Muscle of back (tissue), 11 donors: Measurements from ENCODE around the gene ALKBH4. TPM values are rescaled to one million over a fixed set of nuclear protein-coding genes. Genes with fewer than 3 reads are reported as not detected.
"Not testable (repeated sequence)": the region's sequence is repeated elsewhere in the genome, so short reads cannot be mapped to it uniquely, and the experiment has no call there.

ENCODE experiments used
- DNase-seq, 3 donors: peaks; one replicate each; pipeline versions ENCODE4 v3.0.0 to v3.0.0-alpha.2; 2013
- polyA plus RNA-seq, 10 donors: library from polyadenylated mRNA; unstranded; fragments of 120-200 nt; gene quantifications; one replicate each; pipeline ENCODE4 v1.2.1, GENCODE V29; 2013; ENCODE audit not compliant: insufficient read length in 10 of 10

Gene ALKBH4
- polyA plus RNA-seq, 10 donors: 5.6 to 9.4 (median 7.5) TPM

DNA sequence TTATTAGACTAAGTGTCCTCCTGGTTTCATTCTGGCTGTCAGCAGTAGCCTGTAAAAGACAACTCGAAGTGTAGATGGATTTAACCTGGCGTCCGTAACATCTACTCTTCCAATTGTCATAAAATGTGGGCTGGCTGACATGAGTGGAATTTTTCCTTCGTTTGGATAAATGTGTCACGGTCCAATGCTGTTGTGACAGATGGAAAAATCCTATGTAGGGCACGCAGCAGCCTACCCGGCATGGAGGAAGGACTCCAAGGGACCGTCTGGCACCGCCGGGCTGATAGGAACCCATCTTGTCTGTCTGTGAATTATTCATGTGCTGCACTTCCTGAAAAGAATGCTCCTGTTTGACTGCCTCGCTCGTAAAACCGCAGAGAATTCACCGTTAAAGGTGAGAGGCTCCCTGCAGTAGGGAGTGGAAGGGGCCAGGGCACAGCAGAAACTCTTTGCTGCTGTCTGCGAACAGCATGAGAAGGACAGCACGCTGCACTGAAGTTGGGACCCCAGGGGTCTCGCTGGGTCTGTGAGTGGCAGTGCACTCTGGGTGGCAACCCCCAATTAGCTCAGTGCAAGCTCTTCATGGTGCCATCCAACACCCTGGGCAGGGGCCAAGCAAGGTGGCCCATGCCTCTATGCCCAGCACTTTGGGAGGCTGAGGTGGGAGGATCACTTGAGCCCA is 32.9 kb downstream of the ALKBH4 start:
- DNase-seq: peak in 1 of 3 donors; percentile 54

DNA sequence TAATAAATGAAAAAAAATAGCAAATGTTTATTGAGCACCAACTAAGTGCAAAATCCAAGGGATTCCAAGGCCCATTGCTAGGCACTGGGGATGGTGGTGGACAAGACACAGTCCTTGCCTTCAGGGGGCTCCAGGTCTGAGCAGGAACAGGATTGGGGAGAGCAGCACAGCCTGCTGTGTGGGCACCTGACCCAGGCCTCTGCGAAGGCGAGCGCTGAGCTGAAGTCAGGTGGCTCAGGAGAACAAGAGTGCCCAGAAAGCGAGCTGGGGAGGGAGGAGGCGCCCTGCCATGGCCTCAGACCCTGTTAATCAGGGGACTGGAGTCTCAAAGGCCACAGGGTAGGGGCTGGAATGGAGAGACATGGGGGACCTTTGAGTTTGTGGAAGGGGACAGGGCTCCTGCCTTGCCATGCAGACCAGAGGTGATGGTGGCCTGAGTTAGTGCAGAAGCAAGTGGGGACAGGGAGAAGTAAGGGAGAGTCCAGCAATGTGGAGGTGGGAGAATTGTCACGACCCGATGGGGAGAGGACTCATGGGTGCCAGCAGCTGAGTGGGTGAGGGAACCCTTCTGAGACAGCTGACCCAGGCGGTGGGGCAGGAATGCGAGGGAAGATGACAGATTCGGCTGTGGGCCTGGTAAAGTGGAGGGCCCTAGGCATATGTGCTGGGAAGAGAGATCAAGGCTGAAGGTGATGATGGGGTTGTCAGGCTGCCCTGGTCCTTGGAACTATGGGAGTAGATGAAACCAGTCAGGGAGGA is 35.3 kb downstream of the ALKBH4 start:
- DNase-seq: no peak

DNA sequence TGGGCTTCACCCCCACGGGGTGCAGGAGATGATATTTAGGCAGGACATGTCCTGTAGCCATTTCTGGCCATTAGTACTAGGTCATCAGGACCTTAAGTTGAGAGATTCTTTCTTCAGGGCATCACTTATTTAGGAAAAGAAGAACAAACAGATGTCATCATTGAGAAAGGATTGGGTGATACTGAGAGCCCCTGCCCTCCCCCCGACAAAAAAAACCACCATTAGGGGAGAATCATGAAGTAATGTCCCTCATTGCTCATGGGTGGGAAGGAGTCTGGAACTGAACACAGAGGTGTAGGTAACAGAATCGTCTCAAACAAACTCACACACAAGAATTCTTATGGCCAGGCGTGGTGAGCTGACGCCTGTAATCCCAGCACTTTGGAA is 37.7 kb downstream of the ALKBH4 start:
- no peak for DNase-seq

DNA sequence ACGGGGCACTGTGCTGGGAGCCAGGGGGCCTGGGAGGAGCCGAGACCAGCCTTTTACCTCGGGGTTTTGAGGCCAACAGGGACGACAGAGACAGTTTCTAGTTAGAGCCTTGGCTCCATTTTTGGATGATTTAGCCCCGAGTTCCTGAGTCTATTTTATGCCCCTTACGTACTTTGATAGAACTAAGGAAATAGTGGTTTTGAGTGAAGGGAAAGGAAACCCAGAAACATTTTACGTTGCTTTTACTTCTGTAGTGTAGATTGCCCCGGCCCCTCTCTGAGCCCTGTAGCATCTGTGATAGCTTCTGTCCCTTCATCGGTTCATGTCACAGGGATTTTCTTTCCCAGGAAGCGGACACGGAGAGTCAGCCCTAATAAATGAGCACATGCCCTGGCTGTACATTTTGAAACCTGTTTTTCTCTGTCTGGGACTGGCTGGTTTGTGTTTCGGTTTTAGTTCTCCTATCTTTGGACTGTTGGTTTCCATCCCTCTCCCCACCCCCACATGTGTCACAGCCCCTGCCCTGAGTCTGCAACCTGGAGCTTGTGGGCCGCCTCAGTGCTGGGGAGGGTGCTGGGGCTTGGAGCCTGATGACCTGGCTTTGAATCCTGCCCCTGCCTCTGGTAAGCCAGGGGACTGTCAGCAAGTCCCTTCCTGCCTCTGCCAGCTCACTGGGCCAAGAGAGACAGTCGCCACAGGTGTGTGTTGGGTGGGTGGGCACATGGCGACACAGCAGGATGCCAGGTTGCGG is 38.2 kb downstream of the ALKBH4 start:
- DNase-seq: no peak

- DNase-seq: peak in 2 of 3 donors; percentile 27 to 47
Observed at GRCh38 chr7:102425639-102426267, 38.9 kb downstream of the ALKBH4 start.

- DNase-seq: no peak
Observed at GRCh38 chr7:102424787-102425218, 39.9 kb downstream of the ALKBH4 start.

DNA sequence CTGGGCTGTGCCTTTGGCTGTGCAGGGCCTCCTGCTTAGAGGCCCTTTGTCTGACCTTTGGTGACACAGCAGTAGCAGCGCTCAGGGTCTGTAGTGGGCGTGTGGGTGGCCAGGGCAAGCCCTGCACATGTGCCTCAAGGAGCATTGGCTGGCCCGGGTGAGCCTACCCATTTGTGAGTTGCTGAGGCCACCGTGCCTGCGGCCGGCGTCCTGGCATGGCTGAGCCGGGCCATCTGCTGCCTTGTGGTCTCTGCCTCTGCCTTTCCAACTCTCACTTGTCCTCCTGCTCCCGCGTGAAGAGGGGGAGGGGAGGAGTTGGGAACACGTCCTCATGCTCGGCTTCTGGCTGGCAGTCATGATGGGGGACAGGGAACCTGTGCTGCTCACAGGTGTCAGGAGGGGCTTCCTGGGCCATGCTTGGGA is 40.5 kb downstream of the ALKBH4 start:
- DNase-seq: no peak

- DNase-seq: no peak
Observed at GRCh38 chr7:102421706-102422240, 42.9 kb downstream of the ALKBH4 start.

- DNase-seq: no peak
Observed at GRCh38 chr7:102418592-102418991, 46.1 kb downstream of the ALKBH4 start.

DNA sequence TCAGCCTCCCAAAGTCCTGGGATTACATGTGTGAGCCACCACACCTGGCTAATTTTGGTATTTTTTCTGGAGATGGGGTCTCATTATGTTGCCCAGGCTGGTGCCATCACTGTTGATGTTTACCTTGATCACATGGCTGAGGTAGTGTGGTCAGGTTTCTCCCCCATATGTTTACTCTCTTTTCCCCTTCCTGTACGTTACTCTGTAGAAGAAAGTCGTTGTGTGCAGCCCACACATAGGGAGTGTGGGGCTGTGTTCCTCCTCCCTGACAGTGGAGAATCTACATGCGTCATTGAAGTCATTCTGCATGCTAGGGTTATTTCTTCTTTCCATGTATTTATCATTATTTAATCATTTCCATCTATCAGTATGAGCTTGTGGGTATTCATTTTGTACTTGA is 47.6 kb downstream of the ALKBH4 start:
- no peak for DNase-seq

GRCh38 chr7:102416406-102416805 is 48.3 kb downstream of the ALKBH4 start:
- DNase-seq: no peak

GRCh38 chr7:102415685-102416225 is 48.9 kb downstream of the ALKBH4 start:
- no peak for DNase-seq

DNA sequence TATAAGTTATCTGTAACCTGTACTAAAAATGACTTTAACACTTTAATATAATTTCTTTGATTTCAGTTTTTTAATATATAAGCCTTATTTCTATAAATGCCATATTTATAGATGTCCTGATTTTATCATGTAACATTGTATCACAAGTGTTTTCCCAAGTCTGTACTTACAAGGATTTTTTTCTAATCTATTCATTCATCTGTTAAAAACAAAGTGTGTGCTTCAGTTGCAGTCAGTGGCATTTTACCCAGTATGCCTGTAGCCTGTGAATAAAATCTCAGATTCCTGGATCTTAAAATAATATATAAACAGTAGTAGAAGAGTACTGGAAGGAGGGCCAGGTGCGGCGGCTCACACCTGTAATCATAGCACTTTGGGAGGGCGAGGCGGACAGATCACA is 51.1 kb downstream of the ALKBH4 start:
- DNase-seq: no peak

DNA sequence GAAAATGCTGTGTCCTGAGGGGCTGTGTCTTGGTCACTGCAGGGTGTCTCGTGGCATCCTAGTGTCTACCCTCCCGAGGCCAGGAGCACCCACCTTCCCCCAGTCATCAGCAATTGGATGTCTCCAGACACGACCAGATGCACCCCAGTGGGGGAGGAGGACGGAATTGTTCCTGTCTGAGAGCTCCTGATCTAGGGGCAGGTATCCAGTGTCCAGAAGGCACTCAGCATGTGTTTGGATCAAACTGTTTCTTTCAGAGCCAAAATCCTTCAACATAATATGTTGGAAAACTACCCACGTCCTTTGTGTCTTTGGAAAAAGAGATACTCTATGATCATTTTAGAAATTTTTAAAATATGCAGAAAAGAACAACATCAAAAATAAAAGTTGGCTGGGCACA is 51.6 kb downstream of the ALKBH4 start:
- no peak for DNase-seq

GRCh38 chr7:102412548-102412947 is 52.1 kb downstream of the ALKBH4 start:
- no peak for DNase-seq

DNA sequence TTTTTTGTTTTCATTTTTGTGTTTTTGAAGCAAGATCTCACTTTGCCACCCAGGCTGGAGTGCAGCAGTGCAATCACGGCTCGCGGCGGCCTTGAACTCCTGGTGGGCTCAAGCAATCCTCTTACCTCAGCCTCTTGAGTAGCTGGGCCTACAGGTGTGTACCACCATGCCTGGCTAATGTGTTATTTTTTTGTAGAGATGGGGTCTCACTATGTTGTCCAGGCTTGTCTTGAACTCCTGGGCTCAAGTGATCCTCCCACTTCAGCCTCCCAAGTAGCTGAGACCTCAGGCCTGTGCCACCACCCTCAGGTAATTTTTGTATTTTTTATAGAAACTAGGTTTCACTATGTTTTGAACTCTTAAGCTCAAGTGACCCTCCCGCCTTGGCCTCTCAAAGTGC is 53.7 kb downstream of the ALKBH4 start:
- no peak for DNase-seq

- no peak for DNase-seq
Observed at GRCh38 chr7:102410123-102410522, 54.5 kb downstream of the ALKBH4 start.

GRCh38 chr7:102409340-102409739 is 55.3 kb downstream of the ALKBH4 start:
- no peak for DNase-seq

- not testable (repeated sequence) for DNase-seq
Observed at GRCh38 chr7:102408530-102408929, 56.1 kb downstream of the ALKBH4 start.

DNA sequence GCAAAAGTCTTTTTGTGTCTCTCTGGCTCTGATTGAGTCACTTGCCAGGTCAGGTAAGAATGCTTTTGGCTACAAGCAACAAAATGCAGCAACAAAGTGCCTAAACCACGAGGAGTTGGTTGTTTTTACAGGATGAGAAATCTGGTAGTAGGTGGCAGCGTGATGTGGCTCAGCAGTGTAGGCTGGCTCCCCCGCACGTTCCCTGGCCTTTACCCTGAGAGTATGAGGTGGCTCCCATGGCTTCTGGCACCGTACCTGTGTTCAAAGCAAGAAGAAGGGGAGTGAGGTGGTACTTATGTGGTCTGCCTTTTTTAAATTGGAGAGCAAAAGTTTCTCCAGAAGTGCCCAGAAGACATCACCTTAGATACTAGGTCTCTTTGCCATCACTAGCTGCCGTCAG is 56.8 kb downstream of the ALKBH4 start:
- DNase-seq: no peak
